NB4 (cell line): ENCODE results near the gene POMGNT2.

Experiments
- POLR2A ChIP-seq: IDR thresholded peaks from 2 replicates; pipeline ENCODE4 v1.6.1; 2011; ENCODE audit warnings: mild to moderate bottlenecking; ENCODE audit not compliant: insufficient read length; ENCODE audit errors: extremely low read depth
- TF ChIP-seq, protein P1 (sequence below): IDR thresholded peaks from one replicate; pipeline ENCODE4 v1.5.1; 2012; ENCODE audit warnings: low read depth, low read length

DNA sequence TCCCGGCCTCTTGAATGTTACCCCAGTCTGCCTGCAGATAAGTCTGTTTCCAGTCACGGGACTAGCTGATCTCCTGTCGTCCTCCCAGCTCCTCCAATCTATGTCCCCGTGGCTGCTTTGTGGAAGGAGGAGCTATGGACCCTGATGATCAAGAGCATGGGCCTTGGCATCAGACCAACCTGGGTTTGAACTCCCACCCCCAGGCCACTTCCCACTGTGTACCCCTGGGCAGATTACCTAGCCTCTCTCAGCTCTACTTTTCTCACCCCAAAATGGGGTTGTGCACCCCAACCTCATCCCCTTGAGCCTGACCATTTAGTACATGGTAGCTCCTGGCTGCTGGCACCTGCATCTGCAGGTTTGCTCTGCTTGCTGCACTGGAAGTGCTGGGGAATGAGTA lies 71.0 kb downstream of the POMGNT2 start:
- TF ChIP-seq, protein P1, sequence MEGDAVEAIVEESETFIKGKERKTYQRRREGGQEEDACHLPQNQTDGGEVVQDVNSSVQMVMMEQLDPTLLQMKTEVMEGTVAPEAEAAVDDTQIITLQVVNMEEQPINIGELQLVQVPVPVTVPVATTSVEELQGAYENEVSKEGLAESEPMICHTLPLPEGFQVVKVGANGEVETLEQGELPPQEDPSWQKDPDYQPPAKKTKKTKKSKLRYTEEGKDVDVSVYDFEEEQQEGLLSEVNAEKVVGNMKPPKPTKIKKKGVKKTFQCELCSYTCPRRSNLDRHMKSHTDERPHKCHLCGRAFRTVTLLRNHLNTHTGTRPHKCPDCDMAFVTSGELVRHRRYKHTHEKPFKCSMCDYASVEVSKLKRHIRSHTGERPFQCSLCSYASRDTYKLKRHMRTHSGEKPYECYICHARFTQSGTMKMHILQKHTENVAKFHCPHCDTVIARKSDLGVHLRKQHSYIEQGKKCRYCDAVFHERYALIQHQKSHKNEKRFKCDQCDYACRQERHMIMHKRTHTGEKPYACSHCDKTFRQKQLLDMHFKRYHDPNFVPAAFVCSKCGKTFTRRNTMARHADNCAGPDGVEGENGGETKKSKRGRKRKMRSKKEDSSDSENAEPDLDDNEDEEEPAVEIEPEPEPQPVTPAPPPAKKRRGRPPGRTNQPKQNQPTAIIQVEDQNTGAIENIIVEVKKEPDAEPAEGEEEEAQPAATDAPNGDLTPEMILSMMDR: no peak
- no peak for TF ChIP-seq POLR2A
